GM19324 (cell line): ENCODE data around the gene HNF1A.

ENCODE experiments used
- ATAC-seq: cut with Tn5 transposase; IDR thresholded peaks from one replicate; pipeline ENCODE4 v1.9.1; 2021; ENCODE audit warnings: mild to moderate bottlenecking, moderate library complexity; ENCODE audit not compliant: unreplicated experiment, low FRiP score

The HNF1A gene

DNA sequence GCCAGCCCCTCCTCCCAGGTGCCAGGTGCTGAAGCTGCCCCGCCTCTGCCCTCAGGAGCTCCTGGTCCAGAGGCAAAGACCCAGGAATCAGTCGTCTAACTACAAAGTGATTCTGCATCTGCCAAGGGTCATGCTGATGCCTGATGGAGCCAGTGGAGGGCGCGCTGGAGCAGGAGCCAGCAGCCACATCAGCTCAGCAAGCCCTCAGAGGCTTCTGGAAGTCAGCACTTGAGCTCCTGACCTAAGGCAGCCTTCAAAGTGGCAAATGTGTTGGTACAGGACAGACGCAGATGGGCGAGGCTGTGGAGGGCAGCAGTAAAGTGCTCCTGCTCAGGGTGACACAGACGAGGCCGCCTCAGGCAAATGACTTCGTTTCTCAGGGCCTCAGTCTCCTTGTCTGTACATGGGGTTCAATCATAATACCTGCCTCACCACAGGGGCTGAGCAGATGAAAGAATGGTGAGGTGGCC, 27.0 kb downstream of the HNF1A start:
- no peak for ATAC-seq

DNA sequence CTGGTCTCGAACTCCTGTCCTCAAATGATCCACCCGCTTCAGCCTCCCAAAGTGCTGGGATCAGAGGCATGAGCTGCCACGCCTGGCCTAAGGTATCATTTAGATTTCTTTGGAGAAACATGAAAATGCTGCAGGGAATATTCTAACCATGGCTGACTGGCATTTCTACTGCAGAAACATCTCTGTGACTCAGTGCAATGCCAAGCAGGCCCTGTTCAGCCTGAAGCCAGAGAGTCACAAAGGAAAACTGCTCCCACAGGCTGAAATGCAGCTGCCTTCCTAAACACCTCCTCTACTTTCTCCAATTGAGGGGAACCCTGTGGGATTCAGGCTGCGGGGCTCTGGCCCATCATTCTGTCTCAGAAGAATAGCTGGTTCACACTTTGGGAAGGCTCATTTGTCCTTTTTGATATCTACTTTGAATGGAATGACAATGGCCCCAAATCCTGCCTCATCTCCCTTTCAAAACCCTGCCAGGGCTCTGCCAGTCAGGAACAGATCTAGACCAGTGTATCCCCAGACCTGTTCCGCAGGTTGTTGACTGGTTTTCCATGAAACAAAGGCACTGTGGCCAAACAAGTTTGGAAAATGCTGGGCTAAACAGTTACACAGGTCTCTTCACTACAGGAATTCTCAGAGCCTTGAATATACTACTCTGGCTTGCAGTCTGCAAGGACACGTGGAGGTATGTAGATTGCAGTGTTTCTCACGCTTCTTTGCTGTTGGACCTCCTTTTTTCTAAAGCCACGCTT, 30.2 kb downstream of the HNF1A start:
- no peak for ATAC-seq

DNA sequence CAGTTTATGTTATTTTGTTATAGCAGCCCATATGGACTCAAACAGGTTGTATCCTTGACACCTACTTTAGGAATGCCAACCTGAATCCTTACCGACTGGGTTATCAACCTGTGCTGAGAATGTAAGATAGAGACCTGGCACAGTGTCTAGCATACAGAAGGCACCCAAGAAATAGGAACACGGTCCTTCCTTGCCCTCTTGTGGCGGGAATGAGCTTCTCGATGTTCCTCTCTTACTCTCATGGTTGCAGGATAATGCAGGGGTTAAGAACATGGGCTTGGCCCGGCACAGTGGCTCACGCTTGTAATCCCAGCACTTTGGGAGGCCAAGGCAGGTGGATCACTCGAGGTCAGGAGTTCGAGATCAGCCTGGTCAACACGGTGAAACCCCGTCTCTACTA, 31.4 kb downstream of the HNF1A start:
- ATAC-seq, result no peak

GRCh38 chr12:121010860-121011259, 32.5 kb downstream of the HNF1A start:
- no peak for ATAC-seq

DNA sequence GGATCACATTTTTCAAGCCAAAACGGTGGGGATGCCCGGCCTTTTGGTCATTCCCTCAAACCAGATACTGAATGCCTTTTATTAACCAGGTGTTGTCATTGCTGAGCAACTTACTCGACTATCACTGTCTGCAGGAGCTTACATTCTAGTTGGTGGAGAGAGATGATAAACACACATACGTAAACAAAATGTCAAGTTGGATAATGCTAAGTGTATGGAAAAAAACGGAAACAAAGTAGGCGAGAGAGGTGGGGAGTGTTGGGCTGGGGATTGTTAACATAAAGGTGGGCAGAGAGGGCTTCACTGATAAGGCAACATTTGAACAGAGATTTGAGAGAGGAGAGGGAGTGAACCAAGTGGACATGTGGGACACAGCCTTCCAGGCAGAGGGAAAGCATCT, 33.5 kb downstream of the HNF1A start:
- ATAC-seq, result no peak

GRCh38 chr12:121013715-121014114, 35.4 kb downstream of the HNF1A start:
- ATAC-seq, result no peak

DNA sequence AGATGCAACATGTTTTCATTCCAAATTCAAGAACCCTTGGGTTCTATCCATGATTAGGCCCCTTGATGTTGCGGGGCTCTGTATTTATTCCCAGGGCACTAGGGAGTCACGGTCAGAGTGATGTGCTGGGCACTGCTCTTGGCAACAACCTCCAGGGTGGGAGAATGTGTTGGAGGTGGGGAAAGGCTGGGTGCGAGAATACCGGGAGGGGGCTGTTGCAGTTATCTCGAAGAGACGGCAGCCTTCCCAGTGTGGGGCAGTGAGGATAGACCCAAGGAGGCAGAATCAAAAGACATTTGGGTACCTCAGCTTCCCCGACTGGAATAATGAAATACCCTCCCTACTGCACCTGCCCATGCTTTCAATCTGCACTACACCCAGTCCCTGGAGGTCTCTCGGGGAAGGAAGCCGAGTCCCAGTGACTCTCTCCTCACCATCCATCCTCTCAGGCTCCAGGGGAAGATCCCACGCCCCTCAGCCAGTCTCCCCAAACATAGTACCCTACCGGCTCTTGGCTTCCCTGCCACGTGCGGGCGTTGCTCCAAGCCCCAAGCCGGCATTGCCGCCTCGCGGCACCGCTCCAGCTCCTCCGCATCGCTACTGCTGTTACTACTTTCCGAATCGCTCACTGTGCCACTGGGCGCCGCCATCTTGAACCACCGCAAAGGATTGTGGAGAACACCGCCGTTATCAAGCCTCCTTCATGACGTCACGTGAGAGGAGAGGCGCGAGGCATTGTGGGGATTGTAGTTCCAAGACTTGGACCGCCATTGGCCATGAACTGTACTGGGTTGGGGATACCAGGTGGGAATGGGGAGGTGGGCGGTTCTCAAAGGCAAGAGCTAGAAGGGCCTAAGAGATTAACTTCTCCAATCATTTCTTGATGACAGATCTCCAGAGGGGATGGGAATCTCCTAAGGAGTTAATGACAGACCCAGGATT, 37.8 kb downstream of the HNF1A start, which contains the start of gene C12orf43:
TSS of gene C12orf43 (minus strand) at position 663 of the 942 bp plus-strand sequence. CDS start at position 650, 13 bp downstream.
- peak; percentile 89 for ATAC-seq

DNA sequence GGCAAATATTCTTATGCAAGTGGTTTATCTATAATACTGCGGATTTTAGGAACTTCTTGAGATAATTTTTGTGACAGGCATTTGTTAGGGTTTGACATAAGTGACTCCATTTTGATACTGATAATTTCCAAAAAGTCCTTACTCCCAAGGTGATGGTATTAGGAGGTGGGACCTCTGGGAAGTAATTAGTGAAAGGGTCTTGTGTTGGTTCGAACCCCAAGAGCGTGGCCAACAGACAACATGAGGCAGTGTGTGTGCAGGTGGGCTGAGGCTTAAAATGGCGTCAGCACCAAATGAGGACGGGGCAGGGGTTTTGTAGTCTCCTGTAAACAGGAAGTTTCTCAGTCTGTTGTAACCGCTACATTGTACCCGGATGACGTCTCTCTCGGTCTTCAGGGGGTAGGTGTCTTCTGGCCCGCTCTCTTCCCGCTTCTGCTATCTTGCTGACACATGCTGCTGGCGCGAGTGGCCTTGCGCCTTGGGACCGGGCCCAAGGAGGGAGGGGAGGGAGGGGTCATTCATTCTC, 39.7 kb downstream of the HNF1A start:
- ATAC-seq, result no peak

DNA sequence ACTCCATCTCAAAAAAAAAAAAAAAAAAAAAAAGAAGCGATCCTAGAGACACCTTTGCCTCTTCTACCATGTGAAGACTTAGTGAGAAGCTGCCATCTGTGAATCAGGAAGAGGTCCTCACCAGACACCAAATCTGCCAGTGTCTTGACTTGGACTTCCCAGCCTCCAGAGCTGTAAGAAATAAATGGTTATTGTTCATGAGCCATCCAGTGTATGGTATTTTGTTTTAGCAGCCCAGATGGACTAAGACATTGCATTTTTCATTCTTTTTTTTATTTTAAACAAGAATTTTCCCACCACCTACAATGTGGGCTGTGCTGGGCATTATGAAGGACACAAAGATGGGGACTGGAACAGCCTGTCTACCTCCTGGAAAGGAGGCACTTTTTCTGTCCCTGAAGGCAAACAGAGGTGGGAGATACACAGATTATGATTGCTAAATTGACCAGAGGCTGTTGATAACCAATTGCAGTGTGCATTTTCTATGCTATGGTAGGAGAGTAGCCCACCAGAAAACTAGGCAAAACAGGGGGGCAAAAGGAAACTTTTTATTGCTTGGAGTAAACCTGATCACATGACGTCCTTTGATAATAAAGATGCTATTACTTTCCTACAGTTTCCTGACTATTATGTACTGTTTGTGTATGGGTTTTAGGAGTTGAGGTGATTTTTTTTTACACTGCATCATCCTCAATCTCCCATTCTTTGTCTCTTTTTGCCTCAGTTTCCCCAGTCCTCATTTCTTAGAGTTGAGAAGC, 40.7 kb downstream of the HNF1A start:
- ATAC-seq, result no peak

GRCh38 chr12:121021754-121022153, 43.4 kb downstream of the HNF1A start:
- ATAC-seq, result no peak

DNA sequence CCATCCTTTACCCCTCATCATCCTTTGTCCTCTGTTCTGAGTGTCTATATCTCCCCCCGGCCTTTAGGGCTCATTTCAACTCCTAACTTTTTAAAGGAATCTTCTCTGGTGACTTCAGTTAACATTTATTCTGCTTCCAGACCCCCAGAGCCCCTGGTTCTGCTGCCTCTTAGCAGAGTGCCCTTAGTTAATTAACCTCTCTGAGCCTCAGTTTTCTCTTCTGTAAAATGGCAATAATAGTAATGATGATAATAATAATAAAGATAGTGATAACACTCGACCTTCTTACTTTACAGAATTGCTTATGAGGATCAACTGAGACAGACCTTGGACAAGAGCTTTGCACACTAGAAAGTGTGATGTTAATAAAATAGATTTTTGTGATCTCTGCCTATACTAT, 44.4 kb downstream of the HNF1A start:
- ATAC-seq, result no peak

DNA sequence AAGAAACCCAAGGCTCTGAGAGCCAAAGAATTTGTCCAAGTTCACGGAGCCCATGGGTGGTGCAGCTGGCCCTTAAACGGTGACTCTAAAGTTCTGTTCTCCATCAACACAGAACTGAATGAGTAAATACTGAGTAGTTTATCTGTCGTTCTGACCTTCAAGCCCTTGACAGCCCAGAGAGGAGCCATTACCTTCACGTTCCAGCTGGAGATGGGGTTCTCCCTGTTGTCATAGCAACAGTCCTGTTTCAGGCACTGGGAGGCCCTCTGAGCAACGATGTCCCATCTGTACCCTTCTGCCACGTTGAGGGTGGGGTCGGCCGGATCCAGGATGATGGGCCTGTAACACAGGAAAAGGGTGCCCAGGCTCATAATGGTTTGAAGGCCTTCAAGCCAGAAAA, 45.5 kb downstream of the HNF1A start:
- ATAC-seq, result no peak

DNA sequence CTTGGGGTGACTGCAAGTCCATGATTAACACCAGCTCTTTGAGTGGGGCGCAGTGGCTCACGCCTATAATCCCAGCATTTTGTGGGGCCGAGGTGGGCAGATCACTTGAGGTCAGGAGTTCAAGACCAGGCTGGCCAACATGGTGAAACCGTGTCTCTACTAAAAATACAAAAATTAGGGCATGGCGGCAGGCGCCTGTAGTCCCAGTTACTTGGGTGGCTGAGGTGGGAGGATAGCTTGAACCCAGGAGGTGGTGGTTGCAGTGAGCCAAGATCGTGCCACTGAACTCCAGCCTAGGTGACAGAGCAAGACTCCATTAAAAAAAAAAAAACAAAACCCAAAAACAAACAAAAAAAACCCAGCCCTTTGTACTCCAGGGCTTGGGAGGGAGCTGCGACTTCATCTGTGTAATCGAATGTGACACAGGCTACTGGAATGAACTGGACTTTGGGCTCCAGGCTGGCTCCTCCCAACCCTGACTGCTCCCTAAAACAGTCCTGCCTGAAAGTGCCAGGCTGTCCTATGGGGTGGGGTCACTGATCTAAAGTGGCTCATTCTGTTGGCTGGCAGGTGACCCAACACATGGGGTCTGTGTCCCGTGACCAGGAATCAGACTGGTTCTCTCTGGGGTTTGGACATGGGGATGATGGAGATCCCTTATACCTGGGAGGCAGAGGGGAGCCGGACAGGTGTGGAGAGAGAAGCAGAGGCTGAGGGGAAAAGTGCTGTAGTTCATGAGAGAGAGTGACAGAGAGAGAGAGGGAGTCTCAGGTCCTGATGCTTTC, 47.3 kb downstream of the HNF1A start:
- ATAC-seq, result no peak

- no peak for ATAC-seq
These were observed 48.1 kb downstream of the HNF1A start for GRCh38 chr12:121026274-121027045.

- ATAC-seq, result no peak
These were observed 52.4 kb downstream of the HNF1A start for GRCh38 chr12:121030576-121031212.

- no peak for ATAC-seq
These were observed 55.4 kb downstream of the HNF1A start for GRCh38 chr12:121033625-121034349.

- no peak for ATAC-seq
These were observed 56.4 kb downstream of the HNF1A start for GRCh38 chr12:121034616-121035305.
